PFSK-1 (cell line): ENCODE data around the gene TMEM151A.

Experiments
- FOXP2 ChIP-seq: optimal IDR thresholded peaks from 2 replicates; pipeline ENCODE3; 2011; ENCODE audit warnings: borderline replicate concordance, control low read depth, inconsistent platforms; ENCODE audit not compliant: insufficient read depth; ENCODE audit errors: extremely low read length, extremely low read depth
- POLR2AphosphoS5 ChIP-seq: IDR thresholded peaks from 2 replicates; pipeline ENCODE4 v1.6.1; 2012; ENCODE audit warnings: low read depth, mild to moderate bottlenecking, control low read depth, low read length, moderate library complexity

GRCh38 chr11:66287211-66287888, 4.3 kb upstream of the TMEM151A start:
- TF ChIP-seq POLR2AphosphoS5 (no peak), FOXP2 (no peak)
